Posterior vena cava (tissue), 2 donors: ENCODE data around the gene KAZN. TPM values are rescaled to one million over a fixed set of nuclear protein-coding genes. Genes with fewer than 3 reads are reported as not detected.

ENCODE experiments used
- DNase-seq: peaks from one replicate; pipeline ENCODE4 v3.0.0-alpha.2; 2020; ENCODE audit warnings: low spot score
- intact Hi-C, 2 donors: fragments of 100-400 bp; cut with DNase I; formaldehyde crosslinking; loops; one replicate each; pipeline versions ENCODE4 v1.14.1 to v1.14.2; 2022 to 2023
- total RNA-seq, 2 donors: library from RNA; stranded (reverse); fragmentation: NEBNext Ultra II Directional; extraction: Animal tissue kit (Norgen Biotek cat#: 25700); gene quantifications; one replicate each; pipeline ENCODE4 v1.2.1, GENCODE V29; 2021
- donor health status: DM: yes; HTN: yes; CAD: no.
- donor health status: DM: yes; HTN: yes; CAD: no.

The KAZN gene
- total RNA-seq, 2 donors from 2014 or later, result 6.2 to 10.8 TPM

GRCh38 chr1:15148004-15148403 lies 549.5 kb downstream of the KAZN start:
- no peak for DNase-seq
- intact Hi-C loops, result loop anchor here in 1 of 2 donors (10.0 kb wide), 1 partner anchor 127 kb away; no protein-coding TSS in a partner anchor

- intact Hi-C loops, result loop anchor here in 1 of 2 donors (10.0 kb wide), 1 partner anchor 126 kb away; no protein-coding TSS in a partner anchor
- no peak for DNase-seq
These were observed 550.0 kb downstream of the KAZN start for GRCh38 chr1:15148475-15148874.

DNA sequence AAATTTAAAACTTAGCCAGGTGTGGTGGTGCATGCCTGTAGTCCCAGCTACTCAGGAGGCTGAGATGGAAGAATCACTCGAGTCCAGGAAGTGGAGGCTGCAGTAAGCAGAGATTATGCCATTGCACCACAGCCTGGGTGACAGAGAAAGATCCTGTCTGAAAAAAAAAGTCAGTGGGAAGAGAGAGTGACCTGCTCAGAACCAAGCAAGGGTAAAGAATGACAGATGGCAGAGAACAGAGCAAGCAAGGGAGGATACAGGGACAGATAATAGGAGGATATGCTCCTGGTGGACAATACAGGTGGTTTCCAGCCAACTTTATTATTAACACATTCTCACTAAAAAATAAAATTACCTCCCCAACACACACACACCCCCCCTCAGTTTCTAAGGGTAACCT lies 550.5 kb downstream of the KAZN start:
- intact Hi-C loops, result loop anchor here in 1 of 2 donors (10.0 kb wide), 1 partner anchor 126 kb away; no protein-coding TSS in a partner anchor
- DNase-seq, result no peak

DNA sequence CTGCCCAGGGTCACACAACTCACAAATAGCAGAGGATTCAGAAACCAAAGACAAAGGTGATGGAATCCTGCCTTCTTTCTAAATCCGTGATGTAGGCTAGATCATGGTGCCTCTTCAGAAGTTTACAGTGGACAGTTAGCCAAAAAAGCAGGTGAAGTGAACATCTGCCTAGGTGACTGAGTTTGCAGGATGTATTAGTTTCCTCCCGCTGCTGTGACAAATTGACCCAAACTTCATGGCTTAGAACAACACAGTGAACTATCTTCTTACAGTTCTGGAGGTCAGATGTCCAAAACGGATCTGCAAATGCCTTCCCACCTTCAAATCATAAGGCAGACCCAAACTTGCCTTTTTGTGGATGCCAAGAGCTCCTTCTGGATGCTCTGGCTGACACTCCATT lies 551.9 kb downstream of the KAZN start:
- intact Hi-C loops, result loop anchor here in 1 of 2 donors (5.0 kb wide), 1 partner anchor 122 kb away; no protein-coding TSS in a partner anchor
- no peak for DNase-seq

DNA sequence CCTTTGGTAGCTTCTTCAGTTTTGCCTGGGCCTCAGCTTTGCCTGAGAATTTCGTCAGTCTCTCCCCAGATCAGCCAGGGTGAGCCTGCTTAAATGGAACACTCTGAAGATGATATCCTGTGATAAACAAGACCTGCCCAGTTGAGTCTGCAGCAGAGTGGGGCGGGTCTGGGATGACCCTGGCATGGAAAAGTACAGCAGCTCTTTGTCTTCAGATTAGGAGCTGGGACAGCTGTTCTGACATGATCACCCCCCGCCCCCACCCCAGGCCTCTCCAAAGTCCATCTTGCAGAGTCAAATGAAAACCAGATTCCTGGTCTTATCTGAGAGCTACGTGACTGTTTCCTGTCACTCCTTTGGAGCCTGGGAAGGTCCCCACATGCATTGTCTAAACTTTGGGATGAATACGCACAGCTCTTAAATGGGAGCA lies 552.9 kb downstream of the KAZN start:
- intact Hi-C loops, result loop anchor here in 1 of 2 donors (5.0 kb wide), 1 partner anchor 121 kb away; no protein-coding TSS in a partner anchor
- DNase-seq, result peak; percentile 0

- DNase-seq, result no peak
- intact Hi-C loops, result loop anchor here in 1 of 2 donors (5.0 kb wide), 1 partner anchor 120 kb away; no protein-coding TSS in a partner anchor
These were observed 553.4 kb downstream of the KAZN start for GRCh38 chr1:15151871-15152270.

GRCh38 chr1:15152318-15153183 lies 554.1 kb downstream of the KAZN start:
- intact Hi-C loops, result loop anchor here in 1 of 2 donors (5.0 kb wide), 1 partner anchor 120 kb away; no protein-coding TSS in a partner anchor

DNA sequence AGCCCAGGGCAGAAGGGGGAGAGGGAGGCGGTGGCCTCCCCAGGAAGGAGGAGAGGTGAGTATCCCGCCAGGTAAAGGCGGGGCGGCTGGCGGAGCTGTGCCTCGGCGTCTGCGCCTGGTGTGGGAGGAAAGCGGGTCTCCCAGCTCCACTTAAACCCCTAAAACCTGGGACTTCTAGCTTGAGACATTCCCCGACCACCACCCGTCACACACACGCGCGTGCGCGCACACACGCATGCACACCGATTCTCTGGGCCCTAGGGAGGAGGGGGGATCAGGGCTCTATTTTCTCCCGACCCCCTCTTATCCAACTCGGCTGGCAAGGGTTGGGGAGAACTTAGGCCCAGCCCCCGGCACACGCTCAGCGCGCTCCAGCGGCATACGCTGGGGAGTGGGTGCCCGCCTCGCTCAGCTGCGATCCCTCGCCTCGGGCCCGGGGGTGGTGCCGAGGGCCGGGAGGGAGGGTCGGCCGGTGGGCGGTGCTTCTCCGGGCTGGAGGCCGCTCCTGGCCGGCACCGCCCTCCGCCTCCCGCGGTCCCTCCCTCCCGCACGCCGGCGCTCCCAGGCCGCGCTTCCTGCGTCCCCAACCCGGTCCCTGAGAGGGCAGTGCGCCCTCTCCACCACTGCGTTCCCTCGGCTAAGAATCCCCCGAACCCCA lies 554.8 kb downstream of the KAZN start, which contains the start of gene TMEM51:
TMEM51 (plus strand) TSS at position 564 of the 658 bp plus-strand sequence. CDS start 61,341 bp downstream, outside the sequence.
- intact Hi-C loops, result loop anchor here in 1 of 2 donors (5.0 kb wide), 1 partner anchor 119 kb away; no protein-coding TSS in a partner anchor
- peak; percentile 84 for DNase-seq

More at GRCh38 chr1:15152318-15153183, 554.1 kb downstream of the KAZN start:
- DNase-seq, result peak; percentile 93

- intact Hi-C loops, result loop anchor here in 1 of 2 donors (5.0 kb wide), 1 partner anchor 118 kb away; no protein-coding TSS in a partner anchor
- DNase-seq, result peak; percentile 88
These were observed 555.5 kb downstream of the KAZN start for GRCh38 chr1:15153842-15154479.

GRCh38 chr1:15154480-15155036 lies 556.1 kb downstream of the KAZN start:
- no peak for DNase-seq
- intact Hi-C loops, result loop anchor here in 1 of 2 donors (5.0 kb wide), 1 partner anchor 118 kb away; no protein-coding TSS in a partner anchor

DNA sequence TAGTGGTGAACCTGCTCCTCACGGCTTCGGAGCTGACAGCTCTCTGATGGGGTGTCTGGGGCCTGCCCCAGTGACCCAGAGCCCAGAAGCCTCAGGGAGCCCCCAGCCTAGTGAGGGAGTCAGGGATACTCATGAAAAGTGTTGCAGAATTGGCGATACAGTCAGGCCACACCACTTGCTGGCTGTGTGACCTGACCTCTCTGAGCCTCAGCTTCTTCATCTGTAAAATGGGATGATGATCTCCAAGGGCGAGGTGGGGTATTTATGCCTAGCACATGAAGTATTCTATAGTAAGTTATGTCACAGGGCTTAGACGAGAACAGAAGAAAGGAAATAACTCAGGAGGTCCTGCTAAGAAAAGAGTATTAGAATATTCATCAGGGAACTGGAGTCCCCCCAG lies 556.7 kb downstream of the KAZN start:
- intact Hi-C loops, result no loop called here
- DNase-seq, result peak; percentile 19

DNA sequence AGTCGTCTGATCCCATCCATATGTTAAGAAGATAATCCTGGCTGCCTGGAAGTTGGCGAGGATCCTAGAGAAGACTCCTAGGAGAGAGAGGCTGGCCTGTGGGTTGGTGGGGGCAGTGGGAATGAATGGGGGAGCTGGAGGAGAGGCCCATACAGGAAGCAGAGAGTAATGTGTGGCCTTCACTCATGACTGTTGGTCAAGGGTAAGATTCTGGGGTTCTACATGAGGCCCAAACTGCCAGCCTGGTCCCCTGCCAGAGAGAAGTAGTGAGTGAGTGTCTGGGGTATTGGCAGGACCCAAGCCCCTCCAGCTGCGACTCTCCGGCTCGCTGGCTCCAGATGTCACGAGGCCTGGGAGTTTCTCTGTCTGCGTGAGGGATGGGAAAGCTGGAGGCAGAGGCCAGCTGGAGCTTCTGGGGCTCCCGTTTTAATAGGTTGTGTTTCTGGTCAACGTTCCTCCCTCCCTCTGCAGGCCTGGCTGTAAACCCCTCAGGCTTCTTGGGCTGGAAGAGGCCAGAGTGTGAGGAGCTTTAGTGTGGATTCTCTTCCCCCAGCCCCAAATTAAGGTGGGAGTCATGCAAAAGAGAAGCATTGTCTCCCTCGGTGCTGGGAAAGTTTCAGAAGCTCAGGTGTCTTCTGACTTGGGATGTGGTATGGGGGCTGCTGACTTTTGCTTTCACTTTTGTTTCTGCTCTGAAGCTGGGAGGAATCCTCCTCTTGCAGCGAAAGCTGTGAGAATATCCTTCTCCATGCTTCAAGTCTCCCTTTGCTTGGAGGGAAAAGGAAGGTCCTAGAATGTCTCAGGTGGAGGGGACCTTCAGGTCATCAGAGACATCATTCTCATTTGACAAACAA lies 557.6 kb downstream of the KAZN start:
- peak; percentile 60 for DNase-seq
- intact Hi-C loops, result no loop called here

- peak; percentile 41 for DNase-seq
- intact Hi-C loops, result no loop called here
These were observed 558.4 kb downstream of the KAZN start for GRCh38 chr1:15156807-15157380.

DNA sequence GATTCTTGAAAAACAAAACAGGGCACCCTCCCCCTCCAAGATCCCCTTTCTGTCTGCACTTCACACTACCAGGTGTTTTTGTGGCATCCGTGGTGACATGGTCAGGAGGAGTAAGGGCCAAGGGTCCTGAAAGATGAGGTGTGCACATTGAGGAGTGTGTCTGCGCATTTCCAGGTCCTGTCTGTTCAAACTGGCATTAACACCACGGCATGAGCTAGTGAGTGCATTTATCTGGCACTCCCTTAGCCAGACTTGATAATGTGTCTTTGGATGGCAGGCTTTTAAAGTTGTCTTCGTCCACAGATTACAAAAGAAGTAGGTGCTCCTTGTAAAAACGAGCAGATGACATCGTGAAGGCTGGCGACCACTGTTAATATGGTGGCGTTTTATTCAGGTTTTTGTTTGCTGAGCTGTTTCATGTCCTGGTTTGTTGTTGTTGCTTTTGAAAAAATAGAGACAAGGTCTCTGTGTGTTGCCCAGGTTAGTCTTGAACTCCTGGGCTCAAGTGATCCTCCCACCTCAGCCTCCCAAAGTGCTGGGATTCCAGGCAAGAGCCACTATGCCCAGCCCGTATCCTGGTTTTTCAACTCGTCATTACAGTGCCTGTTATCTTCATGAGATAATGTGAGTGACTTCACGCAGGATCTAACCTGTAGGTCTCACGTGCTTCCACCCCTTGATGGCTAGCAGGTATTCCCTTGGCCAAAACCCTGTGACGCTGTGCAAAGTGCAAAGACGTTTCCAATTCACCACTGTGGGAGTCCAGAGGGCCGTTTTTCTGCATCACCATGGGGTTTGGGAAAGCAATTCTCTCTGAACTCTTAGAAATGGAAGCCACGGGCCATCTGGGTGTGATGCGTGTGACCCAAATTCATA lies 559.3 kb downstream of the KAZN start:
- peak; percentile 42 for DNase-seq
- intact Hi-C loops, result no loop called here

DNA sequence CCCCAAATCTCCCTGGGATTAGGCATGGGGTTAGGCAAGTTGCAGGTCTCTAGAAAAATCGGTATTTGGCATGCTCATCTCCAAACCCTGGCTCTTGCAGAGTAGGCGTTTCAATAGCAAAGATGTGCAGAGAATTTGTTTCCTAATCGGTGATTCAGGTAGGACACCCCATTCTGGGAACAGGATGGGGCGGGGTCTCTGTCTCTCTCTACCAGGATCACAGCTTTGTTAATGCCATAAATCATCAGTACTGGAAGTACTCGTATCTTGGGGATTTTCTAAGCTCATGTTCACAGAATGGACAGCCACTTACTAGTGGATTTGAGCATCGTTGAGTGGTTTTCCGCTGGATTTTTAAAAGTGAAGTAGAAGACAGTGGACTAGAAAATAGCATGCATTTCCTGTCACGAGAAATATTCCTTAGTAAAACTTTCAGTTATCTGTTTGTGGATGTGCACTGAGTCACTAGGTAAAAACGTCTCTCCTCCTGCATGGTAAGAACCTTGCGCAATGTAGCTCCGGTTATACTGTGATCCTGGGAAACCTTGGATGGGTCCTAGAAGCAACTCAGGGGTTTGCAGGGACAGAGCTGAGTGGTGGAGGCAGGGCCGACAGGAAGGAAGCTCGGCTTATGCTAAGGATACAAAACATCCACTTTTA lies 560.2 kb downstream of the KAZN start:
- intact Hi-C loops, result no loop called here
- no peak for DNase-seq

- peak; percentile 37 for DNase-seq
- intact Hi-C loops, result no loop called here
These were observed 560.7 kb downstream of the KAZN start for GRCh38 chr1:15159166-15159555.
